ENCODE measurements around the gene PSMD4.

The PSMD4 gene

GRCh38 chr1:151312411-151312810 lies 57.9 kb downstream of the PSMD4 start:
- Histone ChIP-seq H3K4me3 (ENCODE audit: low read length) (no peak overlapping the region), H3K9me3 (replicated peaks; ENCODE audit: insufficient read depth, low read length) (no peaks in the 10 kb centered on the region), H2AFZ (ENCODE audit: low read length) (no peak overlapping the region), H3K79me2 (ENCODE audit: low read length) (peaks cover 17% of the 10 kb centered on the region; the same call in 1 of the 2 replicates), H3K4me2 (ENCODE audit: low read depth, low read length) (no peak overlapping the region), H3K4me1 (ENCODE audit: low read length) (no peaks in the 10 kb centered on the region), H3K9ac (ENCODE audit: low read length) (no peak overlapping the region), H4K20me1 (ENCODE audit: insufficient read depth, low read length) (no peaks in the 10 kb centered on the region), H3F3A (ENCODE audit: insufficient read depth, low read length) (no peaks in the 10 kb centered on the region), H3K27ac (ENCODE audit: low read length) (no peak overlapping the region), H3K36me3 (replicated peaks; ENCODE audit: insufficient read depth, low read length) (0 out of 2 replicates have a peak, but pooled peaks cover 3% of the 10 kb centered on the region), H3K27me3 (replicated peaks; ENCODE audit: insufficient read depth, low read length) (no peaks in the 10 kb centered on the region), H3K9me2 (replicated peaks; ENCODE audit: insufficient read depth, low read length) (no peaks in the 10 kb centered on the region)
- no peak for DNase-seq
- TF ChIP-seq EZH2 (optimal IDR thresholded peaks at IDR 0.05; ENCODE audit: low read depth, low read length) = no peak
- no peak for TF ChIP-seq CTCF (IDR thresholded peaks at IDR 0.05; ENCODE audit: low read length)
- no peak for TF ChIP-seq EZH2phosphoT487 (IDR thresholded peaks at IDR 0.05; ENCODE audit: low read length)

GRCh38 chr1:151312826-151313225 lies 58.3 kb downstream of the PSMD4 start:
- no peak overlapping the region for H3K4me3 ChIP-seq (ENCODE audit: low read length)
- no peak overlapping the region for H2AFZ ChIP-seq (ENCODE audit: low read length)
- DNase-seq = no peak
- H3K79me2 ChIP-seq (ENCODE audit: low read length) = peaks cover 21% of the 10 kb centered on the region; the same call in 1 of the 2 replicates
- H3K4me2 ChIP-seq (ENCODE audit: low read depth, low read length) = no peak overlapping the region
- no peaks in the 10 kb centered on the region for H4K20me1 ChIP-seq (ENCODE audit: insufficient read depth, low read length)
- H3K9me2 ChIP-seq (replicated peaks; ENCODE audit: insufficient read depth, low read length) = no peaks in the 10 kb centered on the region
- H3F3A ChIP-seq (ENCODE audit: insufficient read depth, low read length) = no peaks in the 10 kb centered on the region
- H3K4me1 ChIP-seq (ENCODE audit: low read length) = no peaks in the 10 kb centered on the region
- H3K27me3 ChIP-seq (replicated peaks; ENCODE audit: insufficient read depth, low read length) = no peaks in the 10 kb centered on the region
- H3K36me3 ChIP-seq (replicated peaks; ENCODE audit: insufficient read depth, low read length) = 0 out of 2 replicates have a peak, but pooled peaks cover 3% of the 10 kb centered on the region
- H3K9me3 ChIP-seq (replicated peaks; ENCODE audit: insufficient read depth, low read length) = no peaks in the 10 kb centered on the region
- H3K9ac ChIP-seq (ENCODE audit: low read length) = no peak overlapping the region
- TF ChIP-seq CTCF (IDR thresholded peaks at IDR 0.05; ENCODE audit: low read length) (no peak), EZH2phosphoT487 (IDR thresholded peaks at IDR 0.05; ENCODE audit: low read length) (no peak), EZH2 (optimal IDR thresholded peaks at IDR 0.05; ENCODE audit: low read depth, low read length) (no peak)
- no peak overlapping the region for H3K27ac ChIP-seq (ENCODE audit: low read length)

GRCh38 chr1:151313501-151313900 lies 59.0 kb downstream of the PSMD4 start:
- Histone ChIP-seq H3K9me2 (replicated peaks; ENCODE audit: insufficient read depth, low read length) (no peaks in the 10 kb centered on the region), H3K9ac (ENCODE audit: low read length) (no peak overlapping the region), H3K4me3 (ENCODE audit: low read length) (no peak overlapping the region), H3F3A (ENCODE audit: insufficient read depth, low read length) (no peaks in the 10 kb centered on the region), H2AFZ (ENCODE audit: low read length) (no peak overlapping the region), H3K9me3 (replicated peaks; ENCODE audit: insufficient read depth, low read length) (no peaks in the 10 kb centered on the region), H3K4me2 (ENCODE audit: low read depth, low read length) (no peak overlapping the region), H3K27ac (ENCODE audit: low read length) (no peak overlapping the region), H3K27me3 (replicated peaks; ENCODE audit: insufficient read depth, low read length) (no peaks in the 10 kb centered on the region), H4K20me1 (ENCODE audit: insufficient read depth, low read length) (no peaks in the 10 kb centered on the region), H3K4me1 (ENCODE audit: low read length) (no peaks in the 10 kb centered on the region), H3K36me3 (replicated peaks; ENCODE audit: insufficient read depth, low read length) (0 out of 2 replicates have a peak, but pooled peaks cover 3% of the 10 kb centered on the region), H3K79me2 (ENCODE audit: low read length) (peaks cover 21% of the 10 kb centered on the region; the same call in 1 of the 2 replicates)
- TF ChIP-seq EZH2phosphoT487 (IDR thresholded peaks at IDR 0.05; ENCODE audit: low read length) (no peak), EZH2 (optimal IDR thresholded peaks at IDR 0.05; ENCODE audit: low read depth, low read length) (no peak), CTCF (IDR thresholded peaks at IDR 0.05; ENCODE audit: low read length) (no peak)
- DNase-seq = no peak
